HUDEP-2 (cell line): ENCODE data around the gene CBS.
"Not testable (repeated sequence)": the region's sequence is repeated elsewhere in the genome, so short reads cannot be mapped to it uniquely, and the experiment has no call there.

ENCODE experiments used
- DNase-seq, 76 experiments: peaks; one replicate each; lab custom pipeline; 2025; ENCODE audit not compliant: unreplicated experiment in 76 of 76; lab: John Stamatoyannopoulos, UW

CBS gene

DNA sequence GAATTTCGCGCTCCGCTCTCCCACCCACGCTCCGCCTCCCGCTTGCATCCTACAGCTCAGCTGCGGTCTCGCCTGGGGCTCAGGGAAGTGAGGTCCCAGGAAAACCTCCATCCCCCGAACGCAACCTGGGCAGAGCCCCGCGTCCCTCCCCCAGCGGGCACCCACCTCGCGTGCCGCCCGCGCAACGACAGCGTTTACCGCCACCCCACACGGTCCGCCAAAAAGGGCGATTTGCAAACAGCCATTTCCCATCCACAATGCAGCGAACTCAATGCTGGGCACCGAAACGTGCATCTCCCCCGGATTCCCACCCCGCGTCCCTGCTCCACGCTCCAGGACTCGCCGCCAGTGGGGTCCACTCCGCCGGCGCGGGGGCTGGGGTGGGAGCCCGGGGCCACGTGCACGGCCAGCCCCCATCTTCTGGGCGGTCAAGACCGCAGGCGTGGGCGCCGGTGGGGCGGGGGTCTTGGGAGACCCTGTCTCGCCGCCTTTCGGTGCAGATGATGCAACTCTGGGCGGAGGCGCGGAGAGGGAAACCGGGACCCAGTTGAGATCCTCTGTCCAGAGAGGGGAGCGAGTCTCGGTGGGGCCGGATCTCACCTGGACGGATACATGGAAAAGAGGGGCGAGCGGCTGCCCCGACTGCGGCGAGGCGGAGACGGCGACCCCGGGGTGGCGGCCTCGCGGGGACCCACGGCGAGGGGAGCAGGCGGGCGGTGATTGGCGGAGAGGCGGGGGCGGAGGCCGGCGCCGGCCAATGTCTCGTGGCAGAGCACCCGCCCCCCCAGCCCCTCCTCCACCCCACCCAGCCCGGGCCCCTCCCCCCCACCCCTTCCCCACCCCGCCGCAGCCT lies at the start of gene CBS:
CBS (minus strand) TSS at position 666 of the 853 bp plus-strand sequence. CDS start 3,642 bp downstream, outside the sequence.
- DNase-seq: not testable (repeated sequence)

DNA sequence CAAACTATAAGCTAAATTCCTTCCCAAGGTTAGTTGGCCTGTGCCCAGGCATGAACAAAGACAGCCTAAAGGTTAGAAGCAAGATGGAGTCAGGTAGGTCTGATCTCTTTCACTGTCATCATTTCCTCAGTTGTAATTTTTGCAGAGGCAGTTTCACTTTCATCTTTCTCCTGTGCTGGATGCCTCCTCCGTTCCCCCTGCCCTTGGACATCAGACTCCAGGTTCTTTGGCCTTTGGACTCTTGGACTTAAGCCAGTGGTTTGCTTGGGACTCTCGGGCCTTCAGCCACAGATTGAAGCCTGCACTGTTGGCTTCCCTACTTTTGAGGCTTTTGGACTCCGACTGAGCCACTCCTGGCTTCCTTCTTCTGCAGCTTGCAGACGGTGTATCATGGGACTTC lies 40.3 kb upstream of the CBS start:
- DNase-seq: not testable (repeated sequence)

DNA sequence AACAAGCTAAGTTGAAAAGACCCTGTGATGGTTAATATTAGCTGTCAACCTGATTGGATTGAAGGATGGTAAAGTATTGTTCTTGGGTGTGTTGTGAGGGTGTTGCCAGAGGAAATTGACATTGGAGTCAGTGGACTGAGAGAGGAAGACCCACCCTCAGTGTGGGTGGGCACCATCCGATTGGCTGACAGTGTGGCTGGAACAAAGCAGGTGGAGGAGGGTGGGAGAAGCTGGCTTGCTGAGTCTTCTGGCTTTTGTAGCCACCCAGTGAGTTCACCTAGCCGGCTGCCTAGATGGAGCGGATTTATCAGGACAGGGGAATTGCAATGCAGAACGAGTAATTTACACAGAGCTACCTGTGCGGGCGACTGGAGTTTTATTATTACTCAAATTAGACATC lies 38.8 kb upstream of the CBS start:
- not testable (repeated sequence) for DNase-seq

DNA sequence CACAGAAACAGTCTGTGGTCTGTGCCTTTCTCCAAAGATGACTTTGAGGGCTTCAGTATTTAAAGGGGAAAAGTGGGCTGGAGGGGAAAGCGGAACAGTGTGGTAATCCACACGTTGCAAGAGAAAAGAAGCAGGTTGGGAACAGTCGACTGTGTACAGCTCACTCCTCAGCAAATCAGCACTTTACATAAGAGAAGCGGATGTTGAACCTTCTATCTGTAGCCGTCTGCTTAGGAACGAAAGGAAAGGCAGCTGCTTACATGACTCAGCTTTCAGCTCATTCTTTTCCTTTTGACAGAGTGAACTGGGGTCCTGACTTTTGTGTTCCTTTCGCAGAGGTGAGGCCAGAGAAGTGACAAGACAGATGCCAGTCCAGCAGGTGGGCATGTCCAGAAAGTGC lies 33.4 kb upstream of the CBS start:
- DNase-seq: not testable (repeated sequence)

DNA sequence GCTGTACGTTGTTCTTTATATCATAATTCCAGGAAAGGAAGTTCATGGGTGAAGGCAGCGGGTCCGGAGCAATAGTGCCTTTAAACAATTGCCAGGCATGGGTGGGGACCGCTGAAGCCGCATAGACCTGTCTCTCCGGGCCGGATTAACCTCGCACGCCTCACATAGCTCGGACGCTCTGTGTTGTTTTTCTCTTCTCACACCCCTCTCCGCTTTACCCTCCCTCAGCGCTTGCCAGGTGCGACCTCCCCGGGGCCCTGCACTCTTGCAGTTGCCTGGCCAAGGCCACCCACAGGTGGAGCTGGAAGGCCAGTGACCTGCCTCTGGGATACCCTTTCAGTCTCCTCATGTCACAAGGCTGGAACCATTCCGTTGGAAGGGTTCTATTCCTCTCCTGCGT lies 32.5 kb upstream of the CBS start:
- DNase-seq: not testable (repeated sequence)

DNA sequence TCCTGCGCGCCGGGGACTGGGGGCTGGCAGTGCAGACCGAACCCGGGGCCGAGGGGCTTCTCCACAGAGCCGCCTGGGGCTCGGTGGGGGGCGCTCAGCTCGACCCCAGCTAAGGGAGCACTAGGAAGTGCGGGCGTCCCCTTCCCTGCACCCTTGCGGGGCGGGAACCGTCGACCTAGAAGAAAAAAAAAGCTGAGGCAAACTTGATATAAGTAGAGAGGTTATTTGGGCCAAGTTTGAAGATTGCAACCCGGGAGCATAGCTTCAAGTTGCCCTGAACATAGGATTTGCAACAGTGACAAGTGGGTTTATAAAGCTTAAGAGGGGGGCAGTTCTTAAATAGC lies 32.1 kb upstream of the CBS start:
- DNase-seq: not testable (repeated sequence)

DNA sequence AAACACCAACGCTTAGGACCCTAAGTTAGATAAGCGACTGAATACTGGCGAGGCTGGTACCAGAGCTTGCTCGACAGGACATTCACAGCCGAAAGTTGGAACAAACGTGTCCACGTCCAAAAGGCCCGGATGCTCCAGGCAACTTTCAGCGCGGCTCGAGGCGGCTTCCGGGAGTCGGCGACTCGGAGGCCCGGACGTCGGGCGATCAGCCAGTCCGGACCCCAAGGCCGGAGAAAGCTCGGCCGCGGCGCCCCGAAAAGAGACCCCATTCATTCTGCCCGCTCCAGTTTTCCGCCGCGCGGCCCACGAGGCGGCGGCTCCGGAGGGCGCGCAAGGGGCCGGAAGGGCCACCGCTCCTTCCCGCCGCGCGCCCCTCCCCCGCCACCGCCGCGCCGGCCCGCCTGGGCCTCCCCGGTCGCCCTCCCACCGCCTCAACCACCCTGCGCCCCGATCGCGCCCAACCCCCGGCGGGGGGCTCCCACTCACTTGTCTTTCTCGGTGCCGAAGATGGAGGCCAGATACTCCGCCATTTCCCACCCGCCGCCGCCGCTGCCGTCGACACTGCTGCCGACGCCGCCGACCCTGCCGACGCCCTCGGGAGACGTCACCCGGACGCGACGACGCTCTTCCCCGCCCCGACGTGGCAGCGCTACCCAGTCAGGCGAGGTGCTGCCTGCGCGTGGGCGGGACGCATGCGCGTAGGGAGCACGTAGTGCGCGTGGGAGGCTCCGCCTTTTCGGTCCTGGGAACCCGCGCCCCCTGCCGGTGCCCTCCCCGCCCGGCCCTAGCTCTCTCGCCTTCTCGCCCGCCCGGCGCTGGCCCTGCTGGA lies 31.5 kb upstream of the CBS start, which contains the start of gene U2AF1:
U2AF1 (minus strand) TSS at position 606 of the 829 bp plus-strand sequence; CDS start at position 530, 76 bp downstream.
- not testable (repeated sequence) for DNase-seq

DNA sequence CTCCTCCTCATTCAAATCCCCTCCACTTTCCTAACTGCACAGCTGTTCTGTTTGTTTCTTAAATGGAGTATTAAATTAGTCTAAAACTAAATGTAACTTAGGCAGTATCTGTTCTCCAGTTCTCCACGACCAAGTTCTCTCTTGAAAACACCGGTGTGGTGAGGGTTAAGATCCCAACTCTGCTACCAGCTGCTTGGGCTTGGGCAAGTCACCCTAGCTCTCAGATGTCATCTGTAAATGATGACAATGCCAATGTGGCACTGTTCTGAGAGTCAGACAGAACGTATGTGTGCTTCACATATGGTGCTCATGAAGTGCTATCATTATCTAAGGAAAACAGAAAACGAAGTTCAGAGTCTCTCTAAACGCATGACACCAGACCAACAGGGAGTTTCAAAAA lies 29.0 kb upstream of the CBS start:
- not testable (repeated sequence) for DNase-seq

DNA sequence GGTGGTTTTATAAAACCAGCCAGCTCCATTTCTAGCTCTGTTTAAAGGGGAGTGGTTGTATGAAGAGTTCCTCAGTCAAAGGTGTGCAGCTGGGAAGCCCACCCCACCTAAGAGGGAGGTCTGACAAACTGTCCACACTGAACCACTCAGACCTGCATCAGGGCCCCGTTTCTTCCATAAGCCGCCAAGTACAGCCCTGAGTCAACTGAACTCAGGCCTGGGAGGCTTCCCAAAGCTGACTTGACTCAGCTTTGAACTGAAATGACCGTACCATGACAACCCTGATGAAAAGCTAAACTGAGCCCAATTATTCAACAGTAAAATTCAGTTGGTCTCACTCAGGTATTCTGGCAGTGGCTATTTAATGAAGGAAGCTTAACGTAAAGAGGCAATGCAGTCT lies 26.6 kb upstream of the CBS start:
- DNase-seq: not testable (repeated sequence)

DNA sequence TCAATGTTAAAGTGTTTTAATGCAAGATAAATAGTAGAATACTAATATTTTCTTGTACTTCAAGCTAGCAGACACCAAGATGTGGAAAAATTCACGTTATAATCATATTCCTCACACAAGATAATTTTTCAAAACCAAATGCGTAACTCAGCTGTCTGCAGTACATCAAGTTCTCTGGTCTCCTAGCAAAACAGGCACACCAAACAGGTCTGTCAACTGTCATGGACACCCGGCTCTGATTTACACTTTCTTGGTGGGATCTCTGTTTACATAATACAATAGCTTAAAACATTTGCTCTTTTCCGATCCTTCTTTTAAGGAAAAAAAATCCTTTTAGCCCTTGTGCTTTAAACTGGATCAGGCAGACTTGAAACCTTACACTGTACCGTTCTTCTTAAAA lies 26.0 kb upstream of the CBS start:
- not testable (repeated sequence) for DNase-seq

DNA sequence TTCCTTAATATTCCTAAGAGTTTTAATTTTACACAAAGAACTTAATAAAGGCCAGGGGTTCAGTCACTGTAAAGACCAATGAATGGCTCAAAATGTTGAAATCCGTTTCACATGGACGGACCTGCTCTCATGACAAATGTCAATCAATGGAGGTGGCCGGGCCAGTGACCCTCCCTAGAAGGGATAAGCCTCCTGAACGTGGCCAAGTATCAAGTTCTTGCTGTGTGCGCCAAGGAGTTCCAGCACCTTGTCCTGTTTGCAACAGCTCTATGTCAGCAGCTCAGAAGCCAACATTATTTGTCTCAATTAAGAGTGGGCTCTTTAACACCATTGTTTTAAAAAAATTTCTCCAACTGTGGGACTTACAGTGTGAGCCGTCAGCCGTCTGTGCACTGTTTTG lies 25.4 kb upstream of the CBS start:
- DNase-seq: not testable (repeated sequence)

DNA sequence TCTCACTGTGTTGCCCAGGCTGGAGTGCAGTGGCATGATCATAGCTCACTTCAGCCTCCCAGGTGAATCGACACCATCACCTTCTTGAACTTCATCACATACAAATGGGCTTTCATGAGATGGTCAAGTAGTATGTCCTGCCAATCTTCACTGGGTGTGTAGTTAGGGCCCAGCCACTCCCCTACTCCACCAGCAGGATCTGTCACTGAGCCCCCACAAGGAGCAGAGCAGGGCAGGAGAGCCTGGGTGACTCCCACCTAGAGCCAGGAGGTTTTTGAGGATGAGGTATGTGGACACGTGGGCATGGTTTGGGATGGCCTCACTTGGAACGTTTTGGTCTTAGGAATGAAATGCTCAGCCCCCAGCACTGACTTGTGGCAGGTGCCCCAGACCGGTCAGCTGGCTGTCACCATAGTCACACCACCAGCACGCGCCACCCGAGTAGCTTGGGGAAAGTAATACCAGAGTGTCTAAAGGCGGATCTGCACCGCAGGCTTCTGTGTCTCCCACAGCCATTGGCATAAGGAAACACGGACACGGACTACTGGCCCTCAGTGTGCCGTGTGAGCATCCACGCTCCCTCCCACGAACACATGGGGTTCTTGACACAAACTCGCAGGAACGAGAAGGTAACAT lies 16.5 kb upstream of the CBS start:
- DNase-seq: not testable (repeated sequence)

DNA sequence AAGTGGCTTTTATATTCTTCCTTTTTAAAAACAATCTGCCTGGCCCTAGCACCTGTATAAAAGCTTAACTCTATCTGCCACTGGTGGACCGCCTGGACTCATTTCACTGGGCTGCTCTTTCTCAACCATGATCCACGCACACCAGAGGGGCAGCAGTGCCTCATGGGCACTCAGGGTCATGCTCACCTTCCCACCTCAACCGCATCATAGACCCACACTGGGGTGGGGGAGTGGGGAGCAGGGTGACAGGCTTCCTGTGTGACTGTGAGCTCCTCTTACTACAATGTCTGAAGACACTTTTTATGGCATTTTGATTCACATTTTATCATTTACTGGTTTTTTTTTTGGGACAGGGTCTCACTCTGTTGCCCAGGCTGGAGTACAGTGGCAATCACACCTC lies 15.3 kb upstream of the CBS start:
- DNase-seq: not testable (repeated sequence)

DNA sequence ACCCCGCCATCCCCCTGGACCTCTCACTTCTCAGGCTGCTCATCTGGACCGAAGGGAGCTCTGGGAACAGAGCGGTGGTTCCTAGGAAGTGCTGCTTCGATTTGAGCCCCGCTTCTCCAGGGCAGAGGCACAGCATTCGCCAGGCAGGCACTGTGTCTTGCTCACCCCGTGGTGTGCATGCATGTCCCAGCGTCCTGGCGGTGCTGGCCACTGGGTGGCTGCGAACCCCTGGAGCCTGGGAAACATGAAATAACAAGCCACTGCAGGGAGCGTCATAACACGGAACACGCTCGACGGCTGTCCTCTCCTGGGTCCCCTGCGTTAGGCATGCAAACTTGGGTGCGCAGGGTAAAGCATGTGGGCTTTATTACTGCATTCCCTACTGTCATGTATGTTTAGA lies 13.8 kb upstream of the CBS start:
- DNase-seq: not testable (repeated sequence)

DNA sequence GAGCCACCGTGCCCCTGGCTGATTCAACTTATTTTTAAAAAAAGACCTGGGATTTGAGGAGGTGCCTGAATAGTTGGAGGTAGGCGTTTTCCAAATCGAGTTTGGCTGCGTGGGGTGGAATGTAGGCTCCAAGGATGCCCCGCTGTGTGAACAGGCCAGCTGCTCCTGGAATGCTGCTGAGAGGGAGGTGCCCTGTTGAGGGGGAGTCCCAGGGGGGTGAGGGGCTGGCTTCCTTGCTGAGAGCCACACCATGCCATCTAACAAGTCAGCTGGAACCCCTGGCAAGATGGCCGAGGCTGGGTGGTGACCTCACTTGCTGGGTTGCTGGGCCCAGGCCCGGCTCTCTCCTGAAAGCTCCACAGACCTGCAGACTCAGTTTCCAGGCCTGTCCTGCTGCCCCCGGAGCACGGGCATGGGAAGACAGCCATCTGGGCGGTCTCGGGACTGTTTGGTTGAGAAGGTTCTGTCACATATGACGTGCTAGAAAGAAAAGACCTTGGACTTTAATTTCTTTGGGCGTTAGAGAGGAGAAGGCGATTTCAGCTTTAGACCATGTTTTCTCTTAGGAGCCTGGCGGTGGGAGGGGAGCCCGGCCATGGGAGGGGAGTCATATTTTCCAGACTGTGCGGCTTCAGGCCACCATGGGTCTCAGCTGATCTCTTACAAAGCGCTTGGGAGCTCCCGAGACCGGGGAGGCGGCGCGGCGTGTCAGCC lies 7.1 kb upstream of the CBS start:
- not testable (repeated sequence) for DNase-seq

DNA sequence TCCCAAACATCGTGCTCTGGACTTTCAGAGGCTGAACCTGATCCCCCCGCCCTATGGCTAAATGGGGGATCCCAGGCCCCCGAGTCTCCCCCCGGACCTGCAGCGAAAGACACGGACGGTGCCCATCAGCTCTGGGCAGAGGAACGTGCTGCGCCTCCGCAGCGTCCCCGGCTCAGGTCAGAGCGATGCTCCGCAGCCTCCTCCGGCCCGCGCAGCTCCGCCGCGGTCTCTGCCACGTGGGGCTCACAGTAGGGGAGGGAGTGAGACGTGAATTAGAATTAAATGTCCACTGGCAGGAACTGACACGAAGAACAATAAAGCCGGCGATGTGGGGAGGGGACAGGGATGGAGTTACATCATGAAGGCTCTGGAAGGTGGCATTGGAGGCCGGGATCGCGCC lies 1.0 kb upstream of the CBS start:
- DNase-seq: not testable (repeated sequence)

DNA sequence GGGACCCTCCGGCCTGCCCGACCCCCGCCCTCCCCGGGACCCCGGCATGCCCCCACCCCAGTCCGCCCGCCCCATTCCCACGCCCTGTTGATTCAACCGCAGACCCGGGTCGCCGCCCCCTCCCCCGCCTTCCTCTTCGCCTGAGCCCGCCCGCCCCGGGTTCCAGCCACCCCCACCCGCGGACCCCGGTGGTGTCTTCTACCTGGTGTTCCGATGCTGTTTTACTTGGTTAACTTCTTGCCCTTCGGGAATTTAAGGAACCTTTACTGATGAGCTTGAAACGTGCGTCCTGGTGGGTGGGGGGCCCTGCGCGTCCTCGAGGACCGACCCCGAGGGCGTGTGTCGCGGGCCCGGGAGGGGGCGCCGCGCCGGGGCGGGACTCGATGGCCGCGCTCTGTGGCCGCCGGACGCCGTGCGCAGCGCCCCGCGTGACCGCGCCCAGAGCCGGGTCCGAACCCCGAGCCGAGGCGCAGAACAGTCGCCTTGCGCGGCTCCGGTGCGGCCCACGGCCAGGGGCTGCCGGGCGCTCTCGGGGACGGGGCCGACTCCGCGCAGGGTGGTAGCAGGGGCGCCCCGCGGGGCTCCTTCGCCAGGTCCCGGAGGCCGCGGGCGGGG lies 495 bp upstream of the CBS start:
- DNase-seq: not testable (repeated sequence)

DNA sequence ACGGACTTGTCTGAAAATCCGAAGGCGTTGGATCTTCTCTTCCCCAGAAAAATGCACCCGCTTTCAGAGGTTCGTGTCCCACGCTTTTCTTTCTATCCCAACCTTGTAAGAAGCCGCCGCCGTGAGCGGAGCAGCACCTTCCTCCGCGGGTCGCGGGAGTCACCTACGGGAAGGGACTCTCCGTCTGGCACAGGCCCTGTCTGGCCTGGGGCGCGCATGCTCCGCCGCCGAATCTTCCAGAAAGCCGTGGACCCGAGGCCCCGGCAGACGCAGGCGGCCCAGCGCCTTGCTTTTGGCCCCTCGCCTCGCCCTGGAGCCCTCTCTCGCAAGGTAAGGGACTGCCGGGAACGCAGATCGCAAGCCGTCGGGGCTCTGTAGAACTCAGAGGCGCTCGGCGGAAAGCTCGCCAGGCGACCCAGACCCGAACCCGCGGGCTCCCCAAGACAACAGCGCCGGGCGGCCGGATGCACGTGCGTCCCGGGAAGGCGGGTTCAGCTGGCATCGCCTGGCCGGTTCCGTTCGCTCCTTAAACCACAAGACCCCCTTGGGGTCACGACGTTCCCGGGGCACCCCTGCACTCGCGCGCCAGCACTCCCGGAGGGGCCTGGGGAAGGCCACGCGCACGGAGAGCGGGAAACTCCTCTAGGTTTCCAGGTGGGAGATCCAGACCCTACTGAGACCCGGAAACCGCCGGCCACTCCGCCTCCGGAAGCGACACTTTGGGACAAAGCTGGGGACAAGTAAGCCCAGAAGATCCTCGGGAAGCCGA lies 1.1 kb downstream of the CBS start:
- DNase-seq: not testable (repeated sequence)

DNA sequence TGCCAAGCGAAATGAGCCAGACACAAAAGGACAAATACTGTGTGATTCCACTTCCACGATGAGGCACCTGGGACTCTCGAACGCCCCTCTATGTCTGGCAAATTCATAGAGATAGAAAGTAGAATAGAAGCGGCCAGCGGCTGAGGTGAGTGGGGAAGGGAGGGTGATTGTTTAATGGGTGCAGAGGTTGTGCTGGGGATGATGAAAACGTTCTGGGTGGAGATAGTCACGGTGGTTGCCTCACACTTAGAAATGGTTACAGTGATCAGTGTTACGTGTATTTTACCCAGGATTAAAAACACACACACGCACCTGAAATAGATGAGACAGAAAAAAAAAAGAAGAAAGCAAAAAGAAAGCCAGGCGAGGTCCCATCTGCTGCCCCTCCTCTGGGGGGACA lies 2.9 kb downstream of the CBS start:
- not testable (repeated sequence) for DNase-seq
